22Rv1 (cell line): ENCODE results near the gene MED28.

Source experiments
- H3K27ac ChIP-seq: fragments of 450-650 bp; 2 replicates; pipeline ENCODE4 v1.5.1; 2017
- ZFX ChIP-seq: fragments of 450-650 bp; IDR thresholded peaks from 2 replicates; pipeline ENCODE4 v1.6.1; 2017; ENCODE audit warnings: antibody characterized with exemption, borderline replicate concordance
- TF ChIP-seq, protein P1 (sequence below): fragments of 450-650 bp; IDR thresholded peaks from 2 replicates; pipeline ENCODE4 v1.5.1; 2017; ENCODE audit warnings: mild to moderate bottlenecking

Gene MED28

DNA sequence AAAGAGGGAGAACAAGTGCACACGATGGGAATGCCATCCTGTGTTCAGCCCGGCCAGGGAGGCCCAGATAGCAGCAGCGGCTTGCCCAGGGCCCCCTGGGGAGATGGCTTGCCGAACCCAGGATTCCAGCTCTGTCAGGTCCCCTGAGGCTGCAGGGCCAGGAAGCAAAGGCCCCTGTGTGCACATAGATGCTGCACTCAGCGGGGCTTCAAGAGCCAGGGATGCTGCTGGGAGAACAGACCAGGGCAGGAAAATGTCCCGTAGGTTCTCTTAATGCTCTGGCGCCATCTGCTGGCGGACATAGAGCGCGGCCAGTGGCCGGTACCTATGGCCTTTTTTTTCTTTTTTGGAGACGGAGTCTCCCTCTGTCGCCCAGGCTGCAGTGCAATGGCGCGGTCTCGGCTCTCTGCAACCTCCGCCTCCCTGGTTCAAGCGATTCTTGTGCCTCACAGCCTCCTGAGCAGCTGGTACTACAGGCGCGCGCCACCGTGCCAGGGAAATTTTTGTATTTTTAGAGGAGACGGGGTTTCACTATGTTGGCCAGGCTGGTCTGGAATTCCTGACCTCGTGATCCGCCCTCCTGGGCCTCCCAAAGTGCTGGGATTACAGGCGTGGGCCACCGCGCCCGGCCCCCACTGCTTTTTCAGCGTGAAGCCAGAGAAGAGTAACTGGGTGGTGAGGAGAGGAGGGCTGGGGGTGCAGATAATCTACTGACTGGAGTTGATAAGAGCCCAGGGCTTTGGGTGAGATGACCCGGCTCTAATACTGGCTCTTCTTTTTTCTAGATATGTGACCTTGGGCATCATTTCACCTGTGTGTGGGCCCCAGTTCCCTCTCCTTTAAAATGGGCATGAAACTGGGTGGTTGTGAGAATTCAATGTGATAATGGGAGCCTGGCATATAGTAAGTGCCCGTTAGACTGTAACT lies 22.5 kb downstream of the MED28 start:
- TF ChIP-seq ZFX = no peak
- TF ChIP-seq, protein P1, sequence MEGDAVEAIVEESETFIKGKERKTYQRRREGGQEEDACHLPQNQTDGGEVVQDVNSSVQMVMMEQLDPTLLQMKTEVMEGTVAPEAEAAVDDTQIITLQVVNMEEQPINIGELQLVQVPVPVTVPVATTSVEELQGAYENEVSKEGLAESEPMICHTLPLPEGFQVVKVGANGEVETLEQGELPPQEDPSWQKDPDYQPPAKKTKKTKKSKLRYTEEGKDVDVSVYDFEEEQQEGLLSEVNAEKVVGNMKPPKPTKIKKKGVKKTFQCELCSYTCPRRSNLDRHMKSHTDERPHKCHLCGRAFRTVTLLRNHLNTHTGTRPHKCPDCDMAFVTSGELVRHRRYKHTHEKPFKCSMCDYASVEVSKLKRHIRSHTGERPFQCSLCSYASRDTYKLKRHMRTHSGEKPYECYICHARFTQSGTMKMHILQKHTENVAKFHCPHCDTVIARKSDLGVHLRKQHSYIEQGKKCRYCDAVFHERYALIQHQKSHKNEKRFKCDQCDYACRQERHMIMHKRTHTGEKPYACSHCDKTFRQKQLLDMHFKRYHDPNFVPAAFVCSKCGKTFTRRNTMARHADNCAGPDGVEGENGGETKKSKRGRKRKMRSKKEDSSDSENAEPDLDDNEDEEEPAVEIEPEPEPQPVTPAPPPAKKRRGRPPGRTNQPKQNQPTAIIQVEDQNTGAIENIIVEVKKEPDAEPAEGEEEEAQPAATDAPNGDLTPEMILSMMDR = peak; percentile 91
- H3K27ac ChIP-seq = no peak overlapping the region

DNA sequence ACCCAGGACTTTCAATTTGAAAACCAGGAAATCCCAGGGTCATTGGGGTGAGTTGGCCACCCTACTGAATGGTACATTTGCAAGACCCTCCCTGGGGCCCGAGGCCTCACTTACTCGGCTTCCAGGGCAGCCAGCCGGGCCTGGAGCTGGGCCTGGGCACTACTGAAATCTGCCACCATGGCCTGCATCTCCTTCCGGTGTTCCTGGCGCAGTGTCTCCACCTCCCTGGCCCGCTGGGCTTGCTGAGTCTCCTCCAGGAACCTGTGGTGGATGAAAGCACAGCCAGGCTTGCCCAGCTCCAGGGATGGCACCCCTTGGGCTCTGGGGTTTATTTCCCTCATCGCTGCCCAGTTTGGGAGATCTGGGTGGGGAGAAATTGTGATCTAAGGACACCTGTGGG lies 24.7 kb downstream of the MED28 start:
- TF ChIP-seq, protein P1 = no peak
- no peak for TF ChIP-seq ZFX

DNA sequence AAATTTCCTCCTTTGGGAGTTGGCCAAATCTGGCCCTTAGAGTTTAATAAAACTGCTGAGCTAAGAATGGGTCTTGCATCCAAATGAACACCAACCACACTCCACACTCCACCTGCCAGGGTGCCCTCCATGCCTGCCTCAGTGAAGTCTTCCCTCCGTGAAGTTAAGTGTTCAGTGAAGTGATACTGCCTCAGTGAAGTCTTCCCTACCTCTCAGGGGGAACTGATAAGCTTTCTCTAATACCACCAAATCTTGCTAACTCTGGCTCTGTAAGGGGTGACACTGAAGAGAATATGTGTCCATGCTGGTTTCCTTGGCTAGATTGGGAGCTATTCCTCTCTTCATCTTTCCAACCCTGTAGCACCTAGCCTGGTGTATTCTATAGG lies 27.9 kb downstream of the MED28 start:
- TF ChIP-seq, protein P1 = no peak
- TF ChIP-seq ZFX = no peak
- no peak overlapping the region for H3K27ac ChIP-seq

More for the DNA sequence above, 24.7 kb downstream of the MED28 start:
- no peak overlapping the region for H3K27ac ChIP-seq

DNA sequence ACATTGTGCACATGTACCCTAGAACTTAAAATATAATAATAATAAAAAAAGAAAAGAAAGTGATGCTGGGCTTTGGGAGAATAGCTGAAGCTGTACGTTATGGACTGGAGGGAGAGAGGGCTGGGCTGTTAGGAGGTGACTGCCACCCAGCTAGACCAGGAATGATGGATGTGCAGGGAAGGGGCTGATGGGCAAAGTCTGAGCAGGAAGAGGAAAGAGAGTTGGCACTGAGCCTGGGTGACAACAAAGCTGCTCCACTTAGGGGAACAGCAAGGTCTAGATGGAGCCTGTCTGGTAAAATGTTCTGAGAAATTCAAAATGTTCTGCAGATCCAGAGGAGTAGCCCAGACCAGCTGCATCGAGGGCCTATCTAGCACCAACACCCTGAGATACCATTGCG lies 32.3 kb downstream of the MED28 start:
- TF ChIP-seq, protein P1 = no peak
- TF ChIP-seq ZFX = no peak
- H3K27ac ChIP-seq = no peak overlapping the region

DNA sequence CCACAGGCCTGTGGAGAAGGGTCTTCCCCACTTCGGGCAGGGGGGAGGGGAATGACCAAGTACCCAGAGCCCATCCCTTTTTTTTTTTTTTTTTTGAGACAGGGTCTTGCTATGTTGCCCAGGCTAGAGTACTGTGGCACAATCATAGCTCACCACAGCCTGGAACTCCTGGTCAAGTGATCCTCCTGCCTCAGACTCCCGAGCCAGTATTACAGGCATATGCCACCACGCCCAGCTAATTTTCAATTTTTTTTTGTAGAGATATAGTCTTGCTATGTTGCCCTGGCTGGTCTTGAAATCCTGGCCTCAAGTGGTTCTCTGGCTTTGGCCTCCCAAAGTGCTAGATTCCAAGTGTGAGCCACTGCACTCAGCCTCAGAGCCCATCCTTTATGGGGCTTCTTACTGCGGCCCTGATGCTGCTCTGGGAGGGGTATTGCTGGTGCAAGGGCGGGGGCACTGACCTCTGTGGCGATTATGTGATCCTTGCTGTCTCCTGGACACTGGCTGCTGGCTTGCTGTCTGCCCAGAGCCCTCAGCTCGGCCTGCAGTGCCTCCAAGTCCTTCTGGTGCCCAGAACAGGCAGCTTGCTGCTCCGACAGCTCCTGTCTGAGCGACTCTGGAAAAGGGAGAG lies 32.9 kb downstream of the MED28 start:
- H3K27ac ChIP-seq = no peak overlapping the region
- TF ChIP-seq ZFX = no peak
- TF ChIP-seq, protein P1 = no peak

DNA sequence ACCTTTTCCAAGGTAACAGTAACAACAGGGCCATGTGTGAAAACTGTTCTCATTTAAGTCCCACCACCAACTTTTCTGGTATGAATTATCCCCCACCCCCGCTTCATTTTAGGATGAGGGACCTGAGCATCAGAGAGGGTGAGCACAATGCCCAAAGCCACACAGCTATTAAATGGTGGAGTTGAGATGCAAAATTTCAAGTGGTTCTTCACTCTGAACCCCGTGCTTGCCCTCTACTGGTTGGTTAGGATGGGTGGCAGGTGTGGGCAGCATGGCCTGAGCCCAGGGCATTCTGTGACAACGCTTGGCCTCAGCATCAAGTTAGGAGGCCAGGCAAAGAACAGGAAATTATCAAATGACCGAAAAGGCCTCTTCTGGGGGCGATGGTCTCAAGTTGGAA lies 33.5 kb downstream of the MED28 start:
- TF ChIP-seq, protein P1 = no peak
- no peak for TF ChIP-seq ZFX

DNA sequence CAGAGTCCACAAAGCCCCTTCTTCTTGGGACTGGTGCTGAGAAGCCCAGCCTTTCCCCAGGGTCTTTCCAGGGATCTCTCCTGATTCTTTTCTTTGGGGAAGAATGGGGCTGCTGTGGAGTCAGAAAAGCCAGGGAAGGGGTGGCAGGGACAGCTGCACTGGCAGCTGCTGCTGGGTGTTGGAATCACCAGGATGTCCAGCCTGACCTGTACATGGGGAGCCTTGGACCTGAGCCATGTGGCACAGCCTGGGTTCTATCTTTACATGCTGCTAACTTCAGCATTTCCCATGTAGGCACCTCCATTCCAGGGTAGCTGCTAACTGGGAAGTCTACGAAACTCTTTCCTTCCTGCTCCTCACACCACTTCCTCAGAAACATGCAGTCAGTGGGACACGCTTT lies 36.0 kb downstream of the MED28 start:
- H3K27ac ChIP-seq = no peak overlapping the region
- no peak for TF ChIP-seq ZFX
- TF ChIP-seq, protein P1 = no peak

More for the DNA sequence above, 33.5 kb downstream of the MED28 start:
- H3K27ac ChIP-seq = no peak overlapping the region
